GM08714 (cell line): Measurements from ENCODE around the gene PRPS1.

Experiments used
- H3K4me3 ChIP-seq: fragments of 200-500 bp; sonication (Bioruptor generic); 2 replicates; pipeline ENCODE4 v1.5.1; 2014; ENCODE audit warnings: mild to moderate bottlenecking, low read length, inconsistent platforms
- ZNF274 ChIP-seq: IDR thresholded peaks from 2 replicates; pipeline ENCODE4 v1.6.1; 2012; ENCODE audit warnings: mild to moderate bottlenecking, low read depth, low read length

PRPS1 gene

DNA sequence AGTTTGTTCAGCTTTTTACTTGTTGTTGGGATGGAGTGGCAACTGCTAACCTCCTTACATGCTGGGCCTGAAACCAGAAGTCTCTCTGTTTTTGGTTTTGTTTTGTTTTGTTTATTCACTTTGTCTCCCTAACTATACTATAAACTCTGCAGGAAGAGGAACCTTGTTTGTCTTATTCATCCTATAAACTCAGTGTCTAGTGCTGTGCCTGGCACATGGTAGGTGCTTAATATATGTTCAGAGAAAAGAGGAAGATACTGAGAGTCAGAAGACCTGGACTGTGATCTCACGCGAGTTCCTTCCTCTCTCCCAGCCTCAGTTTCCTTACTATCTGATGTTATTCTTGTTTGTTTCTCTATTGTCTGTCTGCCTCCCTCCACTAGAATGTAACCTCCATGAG lies 71.3 kb downstream of the PRPS1 start:
- no peak for TF ChIP-seq ZNF274
- H3K4me3 ChIP-seq: no peak overlapping the region

DNA sequence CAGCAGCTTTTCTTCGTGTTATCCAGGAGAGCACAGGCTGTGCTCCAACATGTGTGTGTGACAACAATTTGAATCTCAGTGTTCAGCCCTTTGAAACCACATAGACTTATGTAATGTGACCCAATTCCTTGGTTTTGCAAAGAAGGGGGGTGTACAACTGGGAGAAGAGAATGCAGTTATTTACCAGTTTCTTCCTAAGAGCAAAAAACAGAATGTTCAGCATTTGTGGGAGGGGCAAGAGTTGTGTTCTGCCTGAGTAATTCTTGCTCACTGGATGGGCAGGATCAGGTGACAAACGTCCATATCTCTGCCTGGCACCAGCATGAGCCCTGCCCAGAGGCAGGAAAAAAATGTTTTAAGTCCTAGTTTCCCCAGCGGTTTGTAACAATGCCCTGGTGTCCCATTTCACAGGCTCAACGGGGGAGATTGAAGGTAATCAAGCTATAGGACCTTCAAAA lies 72.0 kb downstream of the PRPS1 start:
- TF ChIP-seq ZNF274: no peak
- H3K4me3 ChIP-seq: no peak overlapping the region
